Neural crest cell (in vitro differentiated cells): ENCODE results near the gene POU2F3. TPM values are rescaled to one million over a fixed set of nuclear protein-coding genes. Genes with fewer than 3 reads are reported as not detected.

ENCODE experiments used
- DNase-seq: peaks from one replicate; pipeline ENCODE4 v3.0.0; 2021; ENCODE audit warnings: low read depth, mixed read lengths, low spot score
- H3K27ac Mint-ChIP-seq: one replicate; pipeline ENCODE4 v1.8.0; 2021; ENCODE audit warnings: mild to moderate bottlenecking, mixed read lengths; ENCODE audit not compliant: unreplicated experiment
- H3K27me3 Mint-ChIP-seq: 2 replicates; pipeline ENCODE4 v1.8.0; 2021; ENCODE audit warnings: low read depth, mild to moderate bottlenecking, mixed read lengths
- H3K36me3 Mint-ChIP-seq: 2 replicates; pipeline ENCODE4 v1.8.0; 2021; ENCODE audit warnings: low read depth, mild to moderate bottlenecking, mixed read lengths
- H3K4me1 Mint-ChIP-seq: 2 replicates; pipeline ENCODE4 v1.8.0; 2021; ENCODE audit warnings: mixed read lengths
- H3K4me3 Mint-ChIP-seq: one replicate; pipeline ENCODE4 v1.8.0; 2021; ENCODE audit warnings: mild to moderate bottlenecking, mixed read lengths
- H3K9me3 Mint-ChIP-seq: 2 replicates; pipeline ENCODE4 v1.8.0; 2021; ENCODE audit warnings: mixed read lengths
- CTCF ChIP-seq: fragments of 200-600 bp; sonication (generic); conservative IDR thresholded peaks from 2 replicates; pipeline ENCODE4 v1.5.0; 2021; ENCODE audit warnings: antibody characterized with exemption, mild to moderate bottlenecking
- total RNA-seq: library from RNA; stranded (reverse); gene quantifications from 2 replicates; pipeline ENCODE4 v1.2.1, GENCODE V29; 2021

The POU2F3 gene
- total RNA-seq, 1 donor from 2014 or later: not detected

DNA sequence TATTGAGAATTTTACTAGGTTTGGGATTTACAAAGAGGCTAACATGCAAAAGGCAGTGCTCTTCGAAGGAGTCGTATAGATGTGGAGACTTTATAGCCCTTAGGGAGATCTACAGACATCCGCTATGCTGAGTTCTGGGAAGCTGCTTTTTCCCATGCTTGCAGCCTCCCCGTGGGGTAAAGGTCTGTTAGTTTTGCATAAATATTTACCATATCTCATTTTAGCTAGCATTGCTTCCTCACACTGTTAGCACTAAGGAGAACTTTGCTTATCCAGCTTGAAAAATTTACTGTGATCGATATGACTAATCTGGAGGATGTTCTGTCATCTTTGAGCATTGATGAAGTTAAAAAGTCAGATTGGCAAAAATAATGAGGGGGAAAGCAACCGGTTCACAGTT, 114.8 kb downstream of the POU2F3 start:
- Mint-ChIP-seq H3K36me3 (peaks cover 15% of the 10 kb centered on the region), H3K27me3 (no peaks in the 10 kb centered on the region), H3K4me3 (no peak overlapping the region), H3K4me1 (peaks cover 4% of the 10 kb centered on the region), H3K9me3 (peaks cover 6% of the 10 kb centered on the region), H3K27ac (no peak overlapping the region)
- DNase-seq: no peak
- no peak for TF ChIP-seq CTCF

DNA sequence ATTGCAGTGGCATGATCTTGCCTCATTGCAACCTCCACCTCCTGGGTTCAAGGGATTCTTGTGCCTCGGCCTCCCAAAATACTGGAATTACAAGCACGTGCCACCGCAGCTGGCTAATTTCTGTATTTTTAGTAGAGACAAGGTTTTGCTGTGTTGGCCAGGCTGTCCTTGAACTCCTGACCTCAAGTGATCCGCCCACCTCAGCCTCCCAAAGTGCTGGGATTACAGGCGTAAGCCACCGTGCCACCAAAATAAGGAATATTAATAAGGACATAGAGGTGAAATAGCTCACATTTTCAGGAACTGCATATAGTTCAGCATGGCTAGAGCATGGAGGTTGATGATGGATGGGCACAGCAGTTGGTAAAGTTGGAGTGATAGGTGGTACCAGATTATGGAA, 117.7 kb downstream of the POU2F3 start:
- H3K4me1 Mint-ChIP-seq: no peaks in the 10 kb centered on the region
- H3K36me3 Mint-ChIP-seq: peaks cover 17% of the 10 kb centered on the region
- peaks cover 9% of the 10 kb centered on the region for H3K9me3 Mint-ChIP-seq
- H3K27ac Mint-ChIP-seq: no peak overlapping the region
- H3K4me3 Mint-ChIP-seq: no peak overlapping the region
- H3K27me3 Mint-ChIP-seq: no peaks in the 10 kb centered on the region
- TF ChIP-seq CTCF: no peak
- DNase-seq: no peak

DNA sequence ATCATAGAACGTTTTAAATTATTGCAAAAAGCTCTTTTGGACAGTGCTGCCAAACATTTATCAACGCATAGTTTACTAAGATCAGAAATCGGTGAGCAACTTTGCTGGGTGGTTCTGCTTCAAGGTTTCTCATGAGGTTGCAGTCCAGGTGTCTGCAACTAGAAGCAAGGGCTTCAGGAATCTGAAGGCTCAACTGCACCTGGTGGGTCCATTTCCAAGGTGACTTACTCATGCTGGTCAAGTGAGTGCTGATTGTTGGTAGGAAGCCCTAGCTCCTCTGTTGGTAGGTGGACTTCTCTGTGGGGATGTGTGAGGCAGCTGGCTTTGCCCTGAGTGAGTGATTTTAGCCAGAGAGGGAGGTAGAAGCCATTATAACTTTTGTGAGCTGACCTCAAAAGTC, 118.8 kb downstream of the POU2F3 start:
- H3K4me1 Mint-ChIP-seq: no peaks in the 10 kb centered on the region
- DNase-seq: no peak
- H3K36me3 Mint-ChIP-seq: peaks cover 14% of the 10 kb centered on the region
- TF ChIP-seq CTCF: no peak
- no peaks in the 10 kb centered on the region for H3K27me3 Mint-ChIP-seq
- H3K27ac Mint-ChIP-seq: no peak overlapping the region
- no peak overlapping the region for H3K4me3 Mint-ChIP-seq
- H3K9me3 Mint-ChIP-seq: peaks cover 9% of the 10 kb centered on the region

- TF ChIP-seq CTCF: no peak
- Mint-ChIP-seq H3K9me3 (peaks cover 6% of the 10 kb centered on the region), H3K4me3 (no peak overlapping the region), H3K4me1 (no peaks in the 10 kb centered on the region), H3K27ac (no peak overlapping the region), H3K36me3 (peaks cover 11% of the 10 kb centered on the region), H3K27me3 (no peaks in the 10 kb centered on the region)
- DNase-seq: no peak
Observed at GRCh38 chr11:120363436-120363835, 123.5 kb downstream of the POU2F3 start.

GRCh38 chr11:120365512-120365911, 125.6 kb downstream of the POU2F3 start:
- H3K36me3 Mint-ChIP-seq: no peaks in the 10 kb centered on the region
- no peak for TF ChIP-seq CTCF
- H3K9me3 Mint-ChIP-seq: no peaks in the 10 kb centered on the region
- no peak for DNase-seq
- H3K4me3 Mint-ChIP-seq: no peak overlapping the region
- peaks cover 10% of the 10 kb centered on the region for H3K4me1 Mint-ChIP-seq
- H3K27me3 Mint-ChIP-seq: no peaks in the 10 kb centered on the region
- H3K27ac Mint-ChIP-seq: no peak overlapping the region

Other genes starting within 250 kb of the POU2F3 start
- gene TRIM29, start 102.0 kb upstream of the POU2F3 start, total RNA-seq: not detected in 2 replicates
- gene OAF, start 29.1 kb upstream of the POU2F3 start, total RNA-seq: 40.2 and 41.3 TPM in 2 replicates
- gene TLCD5, start 85.2 kb downstream of the POU2F3 start, total RNA-seq: 16.7 and 16.8 TPM in 2 replicates
- gene ARHGEF12, start 96.3 kb downstream of the POU2F3 start, total RNA-seq: 66.1 and 66.2 TPM in 2 replicates